ENCODE results near the gene FXYD4.

FXYD4 gene

DNA sequence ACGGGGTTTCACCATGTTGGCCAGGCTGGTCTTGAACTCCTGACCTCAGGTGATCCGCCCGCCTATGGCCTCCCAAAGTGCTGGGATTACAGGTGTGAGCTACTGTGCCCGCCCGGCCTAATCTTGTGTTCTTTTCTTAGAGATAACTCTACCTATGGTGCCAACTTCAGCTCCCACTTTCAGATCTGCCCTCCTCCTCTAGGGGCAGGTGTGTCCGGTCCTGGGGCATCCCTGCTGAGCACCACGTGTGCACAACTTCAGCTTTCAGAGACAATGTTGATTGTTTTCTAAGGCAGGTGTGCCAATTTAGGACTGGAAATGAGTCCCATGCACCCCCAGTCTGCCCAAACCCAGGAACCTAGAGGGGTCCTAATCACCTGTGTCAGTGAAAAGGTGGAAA is 18.5 kb upstream of the FXYD4 start:
- Histone ChIP-seq H3K4me2 (ENCODE audit: insufficient read depth, low read length, poor library complexity, severe bottlenecking) (no peak overlapping the region), H3K36me3 (replicated peaks in 1 of 2; ENCODE audit: control insufficient read depth in 2 of 2, insufficient read depth in 2 of 2, low read length in 2 of 2) (no peaks in the 10 kb centered on the region), H3K27me3 (ENCODE audit: control insufficient read depth in 3 of 3, insufficient read depth in 3 of 3, low read depth in 1 of 3, low read length in 3 of 3) (no peaks in the 10 kb centered on the region), H2AFZ (ENCODE audit: low read length) (no peak overlapping the region), H2BK120ac (ENCODE audit: low read depth, low read length) (no peak overlapping the region), H3K4me1 (ENCODE audit: control insufficient read depth in 2 of 2, insufficient read depth in 1 of 2, low read depth in 1 of 2, low read length in 2 of 2) (peaks cover 1 to 4% of the 10 kb centered on the region in 2 donors), H3K4me3 (ENCODE audit: low read length in 2 of 2) (no peak overlapping the region), H3K23ac (ENCODE audit: low read depth, low read length, poor library complexity) (no peak overlapping the region), H2BK12ac (ENCODE audit: low read length) (no peak overlapping the region), H3K18ac (ENCODE audit: low read length) (no peak overlapping the region), H3K27ac (replicated peaks; ENCODE audit: low read length) (no peak overlapping the region), H4K91ac (ENCODE audit: low read depth, low read length, poor library complexity) (no peak overlapping the region), H3K9ac (ENCODE audit: low read depth, low read length, poor library complexity) (no peak overlapping the region), H3K79me1 (ENCODE audit: low read depth, low read length) (no peaks in the 10 kb centered on the region), H4K8ac (ENCODE audit: low read depth, low read length) (no peak overlapping the region), H3K9me3 (replicated peaks in 1 of 2; ENCODE audit: control insufficient read depth in 2 of 2, insufficient read depth in 1 of 2, low read depth in 1 of 2, low read length in 2 of 2) (no peaks in the 10 kb centered on the region), H3K14ac (ENCODE audit: low read length) (no peak overlapping the region), H2BK5ac (ENCODE audit: low read length) (no peak overlapping the region), H3K4ac (ENCODE audit: low read length) (no peak overlapping the region), H2BK15ac (ENCODE audit: low read length) (no peak overlapping the region), H2AK5ac (ENCODE audit: low read depth, low read length) (peak overlapping the region; percentile 5)
- no CpG with 5 or more reads among the region's 7 CpGs for WGBS, 2 donors (ENCODE audit: extremely low coverage in 2 of 2, insufficient read length in 2 of 2, insufficient replicate concordance in 1 of 2)
- DNase-seq (ENCODE audit: low spot score): no peak

DNA sequence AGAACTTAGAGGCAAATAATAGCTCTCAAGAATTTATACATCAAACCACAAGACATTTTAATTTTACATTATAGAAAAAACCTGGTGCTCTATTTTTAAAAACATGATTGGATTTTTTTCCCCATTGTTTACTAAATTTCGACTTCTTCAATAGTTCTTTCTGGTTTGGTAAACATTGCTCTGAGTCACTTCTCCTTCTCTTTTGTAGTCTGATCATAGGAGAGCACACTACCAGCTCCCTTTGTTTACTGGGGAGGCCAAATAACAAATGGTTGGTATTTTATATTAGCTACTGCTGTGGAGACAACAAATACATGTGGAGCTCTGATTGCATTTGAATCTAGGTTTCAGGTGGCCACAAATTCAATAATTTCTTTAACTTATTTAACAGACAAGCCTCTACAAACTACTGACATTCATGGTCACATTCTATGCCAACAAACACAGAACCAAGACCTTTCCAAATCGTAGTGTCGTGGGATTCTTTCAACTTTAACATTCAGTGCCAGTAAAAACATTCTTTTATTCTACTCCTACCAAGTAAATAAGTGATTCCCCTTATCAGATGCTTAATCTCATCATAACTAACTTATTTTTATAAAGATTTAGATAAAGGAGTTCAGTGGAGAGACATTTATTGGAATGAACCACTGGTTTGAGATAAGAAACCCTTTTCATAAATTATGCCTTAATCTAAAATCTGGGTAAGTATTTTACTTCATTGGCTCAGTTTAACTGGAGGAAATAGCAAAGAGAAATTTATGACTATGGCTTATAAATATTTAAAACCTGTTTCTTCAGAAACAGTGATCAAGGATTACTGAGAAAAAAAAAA is 17.7 kb upstream of the FXYD4 start:
- Histone ChIP-seq H3K18ac (ENCODE audit: low read length) (no peak overlapping the region), H3K9me3 (replicated peaks in 1 of 2; ENCODE audit: control insufficient read depth in 2 of 2, insufficient read depth in 1 of 2, low read depth in 1 of 2, low read length in 2 of 2) (no peaks in the 10 kb centered on the region), H3K23ac (ENCODE audit: low read depth, low read length, poor library complexity) (no peak overlapping the region), H3K27ac (replicated peaks; ENCODE audit: low read length) (no peak overlapping the region), H3K14ac (ENCODE audit: low read length) (no peak overlapping the region), H3K4ac (ENCODE audit: low read length) (no peak overlapping the region), H2BK15ac (ENCODE audit: low read length) (no peak overlapping the region), H3K4me2 (ENCODE audit: insufficient read depth, low read length, poor library complexity, severe bottlenecking) (no peak overlapping the region), H2BK120ac (ENCODE audit: low read depth, low read length) (no peak overlapping the region), H3K79me1 (ENCODE audit: low read depth, low read length) (no peaks in the 10 kb centered on the region), H2BK5ac (ENCODE audit: low read length) (no peak overlapping the region), H3K4me1 (ENCODE audit: control insufficient read depth in 2 of 2, insufficient read depth in 1 of 2, low read depth in 1 of 2, low read length in 2 of 2) (peaks cover 1 to 4% of the 10 kb centered on the region in 2 donors), H2AK5ac (ENCODE audit: low read depth, low read length) (no peak overlapping the region), H4K91ac (ENCODE audit: low read depth, low read length, poor library complexity) (no peak overlapping the region), H3K27me3 (ENCODE audit: control insufficient read depth in 3 of 3, insufficient read depth in 3 of 3, low read depth in 1 of 3, low read length in 3 of 3) (no peaks in the 10 kb centered on the region), H3K4me3 (ENCODE audit: low read length in 2 of 2) (no peak overlapping the region), H2BK12ac (ENCODE audit: low read length) (no peak overlapping the region), H4K8ac (ENCODE audit: low read depth, low read length) (no peak overlapping the region), H3K36me3 (replicated peaks in 1 of 2; ENCODE audit: control insufficient read depth in 2 of 2, insufficient read depth in 2 of 2, low read length in 2 of 2) (no peaks in the 10 kb centered on the region), H3K9ac (ENCODE audit: low read depth, low read length, poor library complexity) (no peak overlapping the region), H2AFZ (ENCODE audit: low read length) (no peak overlapping the region)
- no CpG with 5 or more reads among the region's 3 CpGs for WGBS, 2 donors (ENCODE audit: extremely low coverage in 2 of 2, insufficient read length in 2 of 2, insufficient replicate concordance in 1 of 2)
- no peak for DNase-seq (ENCODE audit: low spot score)

DNA sequence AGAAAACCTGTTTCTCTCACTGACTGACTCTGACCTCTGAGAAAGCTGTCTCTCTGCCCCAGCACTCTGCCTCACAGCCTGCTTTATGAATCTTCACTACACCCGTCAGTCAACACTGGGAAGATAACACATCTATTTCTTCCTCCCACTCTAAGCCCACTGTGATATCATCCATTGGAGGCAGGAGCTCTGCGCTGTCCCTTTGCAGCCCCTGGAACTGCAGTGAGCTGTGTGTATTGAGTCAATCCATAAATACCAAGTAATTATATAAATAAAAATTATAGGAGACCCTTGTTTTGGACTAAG is 17.2 kb upstream of the FXYD4 start:
- DNase-seq (ENCODE audit: low spot score): no peak
- Histone ChIP-seq H3K27me3 (ENCODE audit: control insufficient read depth in 3 of 3, insufficient read depth in 3 of 3, low read depth in 1 of 3, low read length in 3 of 3) (no peaks in the 10 kb centered on the region), H2AK5ac (ENCODE audit: low read depth, low read length) (no peak overlapping the region)

GRCh38 chr10:43354879-43355380 is 16.5 kb upstream of the FXYD4 start:
- Histone ChIP-seq H2AK5ac (ENCODE audit: low read depth, low read length) (no peak overlapping the region), H3K4me2 (ENCODE audit: insufficient read depth, low read length, poor library complexity, severe bottlenecking) (no peak overlapping the region), H3K14ac (ENCODE audit: low read length) (no peak overlapping the region), H4K91ac (ENCODE audit: low read depth, low read length, poor library complexity) (no peak overlapping the region), H3K9me3 (replicated peaks in 1 of 2; ENCODE audit: control insufficient read depth in 2 of 2, insufficient read depth in 1 of 2, low read depth in 1 of 2, low read length in 2 of 2) (no peaks in the 10 kb centered on the region), H3K4ac (ENCODE audit: low read length) (no peak overlapping the region), H2BK120ac (ENCODE audit: low read depth, low read length) (no peak overlapping the region), H3K4me1 (ENCODE audit: control insufficient read depth in 2 of 2, insufficient read depth in 1 of 2, low read depth in 1 of 2, low read length in 2 of 2) (peaks cover 1 to 4% of the 10 kb centered on the region in 2 donors), H3K9ac (ENCODE audit: low read depth, low read length, poor library complexity) (no peak overlapping the region), H3K18ac (ENCODE audit: low read length) (no peak overlapping the region), H2AFZ (ENCODE audit: low read length) (no peak overlapping the region), H3K4me3 (ENCODE audit: low read length in 2 of 2) (no peak overlapping the region), H3K27ac (replicated peaks; ENCODE audit: low read length) (no peak overlapping the region), H2BK5ac (ENCODE audit: low read length) (no peak overlapping the region), H3K36me3 (replicated peaks in 1 of 2; ENCODE audit: control insufficient read depth in 2 of 2, insufficient read depth in 2 of 2, low read length in 2 of 2) (no peaks in the 10 kb centered on the region), H3K27me3 (ENCODE audit: control insufficient read depth in 3 of 3, insufficient read depth in 3 of 3, low read depth in 1 of 3, low read length in 3 of 3) (no peaks in the 10 kb centered on the region), H4K8ac (ENCODE audit: low read depth, low read length) (no peak overlapping the region), H2BK12ac (ENCODE audit: low read length) (no peak overlapping the region), H3K79me1 (ENCODE audit: low read depth, low read length) (no peaks in the 10 kb centered on the region), H3K23ac (ENCODE audit: low read depth, low read length, poor library complexity) (no peak overlapping the region), H2BK15ac (ENCODE audit: low read length) (no peak overlapping the region)
- no peak for DNase-seq (ENCODE audit: low spot score)
- WGBS, 2 donors (ENCODE audit: extremely low coverage in 2 of 2, insufficient read length in 2 of 2, insufficient replicate concordance in 1 of 2): no CpG with 5 or more reads among the region's 2 CpGs

More for the DNA sequence above, 17.2 kb upstream of the FXYD4 start:
- no peak overlapping the region for H3K9ac ChIP-seq (ENCODE audit: low read depth, low read length, poor library complexity)
- no peak overlapping the region for H2AFZ ChIP-seq (ENCODE audit: low read length)
- no peaks in the 10 kb centered on the region for H3K36me3 ChIP-seq (replicated peaks in 1 of 2; ENCODE audit: control insufficient read depth in 2 of 2, insufficient read depth in 2 of 2, low read length in 2 of 2)
- H3K23ac ChIP-seq (ENCODE audit: low read depth, low read length, poor library complexity): no peak overlapping the region
- no peak overlapping the region for H3K18ac ChIP-seq (ENCODE audit: low read length)
- no peak overlapping the region for H2BK5ac ChIP-seq (ENCODE audit: low read length)
- H3K79me1 ChIP-seq (ENCODE audit: low read depth, low read length): no peaks in the 10 kb centered on the region
- no peaks in the 10 kb centered on the region for H3K9me3 ChIP-seq (replicated peaks in 1 of 2; ENCODE audit: control insufficient read depth in 2 of 2, insufficient read depth in 1 of 2, low read depth in 1 of 2, low read length in 2 of 2)
- no peak overlapping the region for H4K91ac ChIP-seq (ENCODE audit: low read depth, low read length, poor library complexity)
- no peak overlapping the region for H3K27ac ChIP-seq (replicated peaks; ENCODE audit: low read length)
- no peak overlapping the region for H3K4me3 ChIP-seq (ENCODE audit: low read length in 2 of 2)
- no peak overlapping the region for H3K4ac ChIP-seq (ENCODE audit: low read length)
- H3K14ac ChIP-seq (ENCODE audit: low read length): no peak overlapping the region
- H3K4me1 ChIP-seq (ENCODE audit: control insufficient read depth in 2 of 2, insufficient read depth in 1 of 2, low read depth in 1 of 2, low read length in 2 of 2): peaks cover 1 to 4% of the 10 kb centered on the region in 2 donors
- no peak overlapping the region for H2BK15ac ChIP-seq (ENCODE audit: low read length)
- H4K8ac ChIP-seq (ENCODE audit: low read depth, low read length): no peak overlapping the region
- no peak overlapping the region for H2BK120ac ChIP-seq (ENCODE audit: low read depth, low read length)
- no peak overlapping the region for H2BK12ac ChIP-seq (ENCODE audit: low read length)
- no peak overlapping the region for H3K4me2 ChIP-seq (ENCODE audit: insufficient read depth, low read length, poor library complexity, severe bottlenecking)
- no CpG with 5 or more reads among the region's 2 CpGs for WGBS, 2 donors (ENCODE audit: extremely low coverage in 2 of 2, insufficient read length in 2 of 2, insufficient replicate concordance in 1 of 2)
